Peyer's patch (tissue), 4 donors: ENCODE data around the gene TRPC5OS.

Experiments
- CTCF ChIP-seq, 6 experiments: fragments of 450-650 bp in 4 of 6; fragments of 200-600 bp in 2 of 6; sonication (generic) in 1 of 6; IDR thresholded peaks; one replicate each; pipeline ENCODE4 v1.5.1; 2017 to 2019; ENCODE audit warnings: antibody characterized with exemption in 6 of 6, mild to moderate bottlenecking in 3 of 6, moderate library complexity in 1 of 6
- POLR2A ChIP-seq, 2 donors: fragments of 450-650 bp; IDR thresholded peaks; one replicate each; pipeline ENCODE4 v1.5.1; 2017; ENCODE audit warnings: antibody characterized with exemption in 2 of 2, mild to moderate bottlenecking in 2 of 2, moderate library complexity in 2 of 2

GRCh38 chrX:111850975-111851374 lies 25.0 kb upstream of the TRPC5OS start:
- TF ChIP-seq POLR2A (IDR thresholded peaks at IDR 0.05): no peak
- TF ChIP-seq CTCF (IDR thresholded peaks at IDR 0.05): no peak
